ENCODE data around the gene ITGB6.
"Not testable (repeated sequence)": the region's sequence is repeated elsewhere in the genome, so short reads cannot be mapped to it uniquely, and the experiment has no call there.

The ITGB6 gene

DNA sequence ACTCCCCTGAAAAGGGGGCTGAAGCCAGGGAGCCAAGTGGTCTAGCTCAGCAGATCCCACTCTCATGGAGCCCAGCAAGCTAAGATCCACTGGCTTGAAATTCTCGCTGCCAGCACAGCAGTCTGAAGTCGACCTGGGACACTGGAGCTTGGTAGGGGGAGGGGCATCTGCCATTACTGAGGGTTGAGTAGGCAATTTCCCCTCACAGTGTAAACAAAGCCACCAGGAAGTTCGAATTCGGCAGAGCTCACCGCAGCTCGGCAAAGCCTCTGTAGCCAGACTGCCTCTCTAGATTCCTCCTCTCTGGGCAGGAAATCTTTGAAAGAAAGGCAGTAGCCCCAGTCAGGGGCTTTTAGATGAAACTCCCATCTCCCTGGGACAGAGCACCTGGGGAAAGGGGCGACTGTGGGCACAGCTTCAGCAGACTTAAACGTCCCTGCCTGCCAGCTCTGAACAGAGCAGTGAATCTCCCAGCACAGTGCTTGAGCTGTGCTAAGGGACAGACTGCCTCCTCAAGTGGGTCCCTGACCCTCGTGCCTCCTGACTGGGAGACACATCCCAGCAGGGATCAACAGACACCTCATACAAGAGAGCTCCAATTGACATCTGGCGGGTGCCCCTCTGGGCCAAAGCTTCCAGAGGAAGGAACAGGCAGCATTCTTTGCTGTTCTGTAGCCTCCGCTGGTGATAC, 18.8 kb downstream of the ITGB6 start:
- not testable (repeated sequence) for DNase-seq

GRCh38 chr2:160180690-160181089, 19.4 kb downstream of the ITGB6 start:
- not testable (repeated sequence) for DNase-seq

DNA sequence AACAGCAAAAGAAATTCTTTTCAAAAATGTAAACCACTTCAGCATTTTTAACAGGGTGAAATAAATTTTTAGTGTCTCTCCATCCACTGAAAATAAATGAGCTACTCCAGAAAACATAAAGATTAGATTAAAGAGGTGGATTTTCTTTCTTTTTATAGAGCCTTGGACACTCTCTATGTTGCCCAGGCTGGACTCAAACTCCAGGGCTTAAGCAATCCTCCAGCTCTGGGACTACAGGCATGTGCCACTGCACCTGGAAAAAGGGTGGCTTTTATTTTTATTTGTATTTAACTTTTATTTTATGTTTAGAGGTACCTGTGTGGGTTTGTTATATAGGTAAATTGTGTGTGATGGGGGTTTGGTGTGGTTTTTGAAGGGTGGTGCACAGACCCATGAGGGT, 19.9 kb downstream of the ITGB6 start:
- DNase-seq, result no peak

GRCh38 chr2:160175169-160176134, 24.6 kb downstream of the ITGB6 start:
- DNase-seq, result no peak

DNA sequence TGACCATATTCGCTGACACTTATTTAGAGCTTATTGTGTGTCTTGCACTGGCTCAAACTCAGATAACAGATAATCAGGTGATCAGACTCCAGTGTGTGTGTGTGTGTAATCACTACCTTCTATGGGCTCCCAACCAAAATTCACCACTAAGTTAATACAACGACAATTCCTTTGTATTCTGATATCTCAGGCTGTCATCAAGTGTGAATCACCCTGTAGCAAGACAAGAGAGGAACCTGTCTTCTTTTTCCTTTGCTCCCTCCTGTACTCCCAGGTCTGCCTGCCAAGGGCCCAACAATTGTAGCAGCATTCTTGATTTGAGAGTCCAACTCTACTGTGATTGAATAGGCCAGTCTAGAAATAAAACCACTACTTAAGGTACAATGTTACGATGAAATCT, 25.8 kb downstream of the ITGB6 start:
- DNase-seq, result no peak

- DNase-seq, result no peak
Observed at GRCh38 chr2:160169988-160170387, 30.1 kb downstream of the ITGB6 start.

- DNase-seq, result no peak
Observed at GRCh38 chr2:160169471-160169870, 30.6 kb downstream of the ITGB6 start.

DNA sequence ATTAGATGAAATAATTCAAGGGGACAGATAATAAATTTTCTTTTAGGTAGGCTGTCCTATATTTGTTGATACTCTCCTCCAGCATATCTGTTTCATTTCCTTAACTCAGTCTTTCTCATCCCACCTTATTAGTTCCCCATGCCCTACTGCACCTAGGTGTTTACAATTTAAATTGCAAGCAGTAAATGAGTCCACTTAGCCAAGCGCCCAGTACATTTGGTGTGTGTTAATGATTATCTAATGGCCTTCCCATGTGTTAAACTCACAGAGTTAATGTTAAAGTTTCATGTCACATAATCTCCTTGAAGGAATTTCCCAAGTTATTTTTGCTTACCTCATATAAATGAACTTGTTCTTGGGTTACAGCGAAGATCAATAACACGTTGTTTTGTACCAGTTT, 31.2 kb downstream of the ITGB6 start:
- no peak for DNase-seq

DNA sequence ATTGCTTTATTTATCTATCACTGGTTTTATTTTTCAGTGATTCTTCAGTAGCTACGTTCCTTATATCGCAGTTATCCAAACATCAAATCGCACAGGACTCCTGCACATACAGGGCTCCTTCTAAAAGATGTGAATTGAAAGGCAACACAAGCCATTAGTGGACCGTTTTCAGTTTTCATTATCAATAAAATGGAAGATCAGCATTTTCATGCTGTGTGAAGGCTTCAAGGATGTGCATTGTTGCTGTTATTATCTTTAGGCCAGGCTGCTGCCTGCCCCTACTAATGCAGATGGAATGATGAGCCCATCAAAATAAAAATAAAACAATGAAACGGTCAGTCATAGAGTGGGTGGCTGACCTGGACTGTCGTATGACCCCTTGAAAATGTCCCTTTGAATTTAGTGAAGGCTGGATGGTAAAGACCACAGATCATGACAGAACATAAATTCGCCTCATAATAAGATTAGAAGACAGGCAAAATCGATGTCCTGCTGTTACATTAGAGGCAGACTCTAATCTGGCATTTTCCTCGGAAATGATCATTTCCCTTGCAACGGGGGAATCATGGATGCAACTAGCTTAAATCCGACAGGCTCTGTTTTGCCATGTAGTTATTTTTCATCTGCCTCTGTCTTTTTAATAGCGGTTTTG, 32.9 kb downstream of the ITGB6 start:
- no peak for DNase-seq

- no peak for DNase-seq
Observed at GRCh38 chr2:160165996-160166395, 34.1 kb downstream of the ITGB6 start.

DNA sequence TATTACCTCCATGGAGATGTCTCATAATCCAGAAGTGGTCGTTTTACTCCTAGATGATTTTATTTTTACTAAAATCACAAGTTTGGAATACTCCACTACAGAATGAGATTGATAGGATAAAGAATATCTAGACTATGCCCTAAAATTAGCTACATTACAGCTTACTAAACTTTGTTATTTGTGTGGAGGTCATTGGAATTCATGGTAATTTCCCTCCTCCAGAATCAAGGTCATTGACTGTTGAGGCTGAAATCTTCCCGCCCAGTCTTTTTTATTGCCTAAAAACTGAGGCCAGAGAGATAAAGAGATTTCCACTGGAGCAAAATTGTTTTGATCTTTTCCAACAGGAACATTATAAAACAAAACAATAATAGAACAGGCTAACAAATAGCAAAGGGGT, 35.0 kb downstream of the ITGB6 start:
- DNase-seq, result no peak

DNA sequence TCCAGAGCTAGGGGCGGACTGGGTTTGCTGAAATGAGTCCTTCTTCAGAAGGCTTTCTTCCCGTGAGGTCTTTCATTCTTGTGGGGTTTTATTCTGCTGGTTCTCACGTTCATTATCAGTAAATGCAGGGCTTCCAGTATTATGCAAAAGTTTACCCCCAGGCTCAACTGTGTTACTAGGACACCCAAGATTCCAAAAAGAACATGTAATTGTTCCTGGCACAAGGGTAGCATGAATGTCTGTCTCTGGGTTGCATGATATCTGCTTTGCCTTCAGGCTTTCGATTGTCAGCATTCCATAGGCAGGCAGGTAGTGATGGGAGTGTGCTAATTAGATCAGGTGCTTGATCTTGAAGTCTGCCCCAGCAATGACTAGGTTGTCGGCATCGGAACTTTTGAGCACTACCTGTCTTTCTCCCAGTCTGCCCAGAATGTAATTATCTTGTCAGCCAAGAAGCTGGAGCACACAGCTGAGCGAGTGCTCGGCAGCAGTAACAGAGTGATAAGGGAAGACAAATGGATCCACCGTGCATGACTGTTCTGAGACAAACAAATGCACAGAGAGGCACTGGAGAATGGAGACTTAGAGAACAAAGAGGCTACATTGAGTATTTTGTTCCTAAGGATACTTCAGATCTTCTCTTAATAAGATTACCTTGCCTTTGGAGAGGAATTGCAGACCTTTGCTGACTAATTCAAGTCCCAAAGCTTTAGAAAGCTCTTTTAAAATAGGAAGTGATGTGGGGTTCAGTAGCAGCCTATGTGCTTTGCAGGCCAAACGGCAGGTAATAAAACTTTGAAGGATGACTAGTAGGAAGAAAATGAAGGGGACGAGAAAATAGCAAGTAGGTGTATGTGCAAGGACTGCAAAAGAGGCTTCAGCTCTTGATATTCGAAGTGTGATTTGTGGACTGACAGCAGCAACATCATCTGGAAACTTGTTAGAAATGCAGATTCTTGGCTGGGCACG, 41.9 kb downstream of the ITGB6 start:
- no peak for DNase-seq

DNA sequence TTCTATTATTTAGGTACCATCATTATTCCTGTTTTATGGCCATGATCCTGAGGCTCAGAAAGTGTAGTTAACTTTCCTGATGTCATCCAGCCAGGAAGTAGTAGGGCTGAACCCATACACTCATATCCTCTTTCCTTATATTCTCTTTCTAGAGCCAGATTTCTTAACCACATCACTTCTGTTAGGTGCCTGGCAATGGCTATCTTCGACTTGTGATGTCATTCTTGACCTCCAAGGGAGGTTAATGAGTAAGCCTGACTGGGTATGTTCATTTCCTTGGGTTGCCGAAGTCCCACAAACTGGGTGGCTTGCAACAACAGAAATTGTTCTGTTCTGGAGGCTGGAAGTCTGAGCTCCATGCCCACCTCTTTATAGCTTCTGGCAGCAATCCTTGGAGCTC, 43.4 kb downstream of the ITGB6 start:
- DNase-seq, result no peak

GRCh38 chr2:160156100-160156499, 44.0 kb downstream of the ITGB6 start:
- no peak for DNase-seq

DNA sequence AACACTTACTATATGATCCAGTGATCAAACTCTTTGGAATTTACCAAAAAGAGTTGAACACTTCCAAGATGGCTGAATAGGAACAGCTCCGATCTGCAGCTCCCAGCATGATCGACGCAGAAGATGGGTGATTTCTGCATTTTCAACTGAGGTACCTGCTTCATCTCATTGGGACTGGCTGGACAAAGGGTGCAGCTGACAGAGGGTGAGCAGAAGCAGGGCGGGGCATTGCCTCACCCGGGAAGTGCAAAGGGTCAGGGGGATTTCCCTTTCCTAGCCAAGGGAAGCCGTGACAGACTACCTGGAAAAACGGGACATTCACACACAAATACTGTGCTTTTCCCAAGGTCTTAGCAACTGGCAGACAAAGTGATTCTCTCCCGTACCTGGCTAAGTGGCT, 51.7 kb downstream of the ITGB6 start:
- not testable (repeated sequence) for DNase-seq

GRCh38 chr2:160145471-160145870, 54.6 kb downstream of the ITGB6 start:
- DNase-seq, result no peak

DNA sequence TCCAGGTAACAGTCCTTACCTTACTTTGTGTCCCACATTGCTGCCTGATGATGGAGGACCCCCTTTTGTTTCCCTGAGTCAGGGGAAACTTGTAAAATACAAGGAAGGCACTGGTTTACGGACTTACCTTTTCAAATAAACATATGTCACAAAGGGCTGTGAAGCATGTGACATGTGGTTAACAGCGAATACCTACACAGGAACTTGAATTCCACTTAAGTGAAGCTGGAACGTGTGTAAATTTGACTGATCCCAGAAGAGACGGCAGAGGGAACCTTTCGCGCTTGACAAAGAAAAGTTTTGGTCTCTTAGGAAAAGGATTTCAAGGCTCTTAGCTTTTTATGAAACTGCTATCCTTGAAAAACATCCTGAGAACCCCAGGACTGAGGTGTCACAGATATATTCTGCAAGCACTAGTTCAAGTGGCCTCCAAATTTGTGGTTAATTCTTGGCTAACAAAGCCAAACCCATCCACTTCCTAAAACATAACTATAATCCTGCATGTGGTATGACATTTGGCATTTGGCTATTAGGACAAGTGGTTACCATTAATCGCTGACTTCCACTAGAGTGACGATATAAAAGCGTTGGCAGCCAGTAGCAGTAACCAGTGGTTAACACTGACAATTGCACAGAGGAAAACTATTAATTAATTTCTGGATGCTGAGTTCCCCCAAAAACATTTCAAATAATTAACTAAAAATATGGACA, 55.6 kb downstream of the ITGB6 start:
- no peak for DNase-seq

DNA sequence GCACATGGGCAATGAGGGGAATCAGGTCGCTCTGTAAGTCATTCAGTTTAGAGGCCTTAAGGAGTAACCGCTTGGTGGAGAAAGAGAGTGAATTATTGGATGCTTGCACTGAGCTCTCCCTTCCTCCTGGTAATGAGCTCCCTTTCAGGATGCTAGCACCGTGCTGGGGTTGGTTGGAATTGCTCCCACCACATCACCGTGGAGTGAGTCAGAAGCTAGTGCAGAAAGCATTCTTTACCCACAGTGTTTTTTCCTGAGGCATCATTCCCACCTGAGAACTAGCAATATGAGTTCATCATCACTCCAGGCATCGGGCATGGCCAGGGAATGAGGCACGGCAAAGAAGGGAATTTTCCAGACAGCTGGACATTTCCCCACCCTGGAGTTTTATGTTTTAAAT, 57.6 kb downstream of the ITGB6 start:
- no peak for DNase-seq

GRCh38 chr2:160141912-160142311, 58.2 kb downstream of the ITGB6 start:
- no peak for DNase-seq

DNA sequence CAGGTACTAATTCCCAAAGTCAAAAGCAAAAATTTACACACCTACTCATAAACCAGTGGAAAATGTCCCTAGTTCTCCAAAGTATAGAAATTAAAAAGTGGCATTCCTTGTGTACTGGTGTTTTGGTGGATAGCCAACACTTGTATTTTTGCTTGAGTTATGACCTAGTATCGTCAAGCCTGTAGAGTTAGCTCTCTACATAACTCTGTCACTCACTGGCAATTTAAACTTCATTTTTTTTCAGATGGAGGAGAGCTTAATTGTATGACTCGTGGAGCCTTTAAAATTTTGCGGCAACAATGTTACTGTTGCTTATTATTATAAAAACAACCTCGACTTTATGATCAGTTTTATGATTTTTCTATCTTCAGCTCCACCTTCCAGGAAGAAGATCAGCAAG, 58.7 kb downstream of the ITGB6 start:
- no peak for DNase-seq

DNA sequence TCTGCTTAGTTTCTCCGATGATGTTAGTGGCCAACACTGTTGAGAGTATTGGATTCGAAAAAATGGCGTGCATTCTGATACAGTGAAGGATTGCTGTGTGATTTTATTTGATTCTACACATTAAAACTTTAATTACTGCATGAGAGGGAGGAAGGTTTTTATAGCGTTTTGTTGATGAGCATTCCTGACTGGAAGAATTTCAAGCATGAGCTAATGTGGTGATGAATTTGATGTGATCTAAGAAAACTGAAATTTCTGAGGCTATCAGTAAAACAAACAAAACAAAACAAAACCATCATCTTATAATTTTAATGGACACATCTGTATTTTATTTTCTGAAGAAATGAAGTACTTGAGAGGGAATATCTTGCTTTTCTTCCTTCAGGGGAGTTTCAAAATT, 59.6 kb downstream of the ITGB6 start:
- no peak for DNase-seq

GRCh38 chr2:160139991-160140390, 60.1 kb downstream of the ITGB6 start:
- no peak for DNase-seq
